HuH-7.5 (cell line): ENCODE data around the gene OSBPL9.
A peak's percentile ranks its signal among the peaks of the same experiment; 100 is the strongest.

Experiments used
- DNase-seq: peaks from one replicate; pipeline ENCODE4 v3.0.0; 2011; ENCODE audit warnings: low spot score

The OSBPL9 gene

DNA sequence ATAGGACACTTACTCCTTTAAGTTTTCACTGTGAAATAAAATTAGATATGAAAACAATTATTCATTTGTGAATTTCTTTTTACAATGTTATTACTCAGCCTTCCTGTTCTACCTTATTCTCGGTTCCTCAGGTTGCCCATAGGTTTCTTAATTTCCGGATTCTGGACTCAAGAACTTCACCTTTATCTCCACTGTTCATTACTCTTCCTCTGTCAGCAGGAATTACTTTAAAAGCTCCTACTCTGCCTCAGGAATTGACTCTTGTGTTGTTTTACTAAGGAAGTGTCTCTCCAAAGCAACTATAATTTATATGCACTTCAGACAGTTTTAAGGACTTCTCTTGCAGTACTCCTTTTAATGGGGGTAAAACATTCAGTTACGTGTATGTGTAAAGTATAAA lies 123.8 kb downstream of the OSBPL9 start:
- DNase-seq = no peak

DNA sequence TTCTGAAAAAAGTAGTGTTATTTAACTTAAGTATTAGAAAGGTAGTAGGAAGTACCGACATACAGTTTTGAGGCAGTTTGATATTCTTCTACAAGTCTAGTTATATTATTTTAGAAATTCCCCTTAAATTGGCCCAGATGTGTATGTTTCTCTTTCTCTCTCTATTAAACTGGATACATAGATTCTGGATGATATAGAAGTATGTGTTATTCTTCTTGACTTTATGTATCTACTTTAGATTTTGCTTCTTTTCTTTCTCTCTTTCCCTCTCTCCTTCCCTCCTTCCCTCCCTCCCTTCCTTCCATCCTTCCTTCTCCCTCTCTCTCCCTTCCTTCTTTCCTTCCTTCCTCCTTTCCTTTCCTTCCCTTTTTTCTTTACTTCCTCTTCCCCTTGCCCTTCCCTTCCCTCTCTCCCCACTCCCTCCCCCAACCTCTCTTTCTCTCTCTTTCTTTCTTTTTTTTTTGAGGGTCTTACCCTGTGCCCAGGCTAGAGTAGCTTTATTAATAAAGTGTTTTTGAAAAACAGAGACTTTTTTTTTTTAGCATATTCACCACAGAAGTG lies 124.3 kb downstream of the OSBPL9 start:
- DNase-seq = no peak

DNA sequence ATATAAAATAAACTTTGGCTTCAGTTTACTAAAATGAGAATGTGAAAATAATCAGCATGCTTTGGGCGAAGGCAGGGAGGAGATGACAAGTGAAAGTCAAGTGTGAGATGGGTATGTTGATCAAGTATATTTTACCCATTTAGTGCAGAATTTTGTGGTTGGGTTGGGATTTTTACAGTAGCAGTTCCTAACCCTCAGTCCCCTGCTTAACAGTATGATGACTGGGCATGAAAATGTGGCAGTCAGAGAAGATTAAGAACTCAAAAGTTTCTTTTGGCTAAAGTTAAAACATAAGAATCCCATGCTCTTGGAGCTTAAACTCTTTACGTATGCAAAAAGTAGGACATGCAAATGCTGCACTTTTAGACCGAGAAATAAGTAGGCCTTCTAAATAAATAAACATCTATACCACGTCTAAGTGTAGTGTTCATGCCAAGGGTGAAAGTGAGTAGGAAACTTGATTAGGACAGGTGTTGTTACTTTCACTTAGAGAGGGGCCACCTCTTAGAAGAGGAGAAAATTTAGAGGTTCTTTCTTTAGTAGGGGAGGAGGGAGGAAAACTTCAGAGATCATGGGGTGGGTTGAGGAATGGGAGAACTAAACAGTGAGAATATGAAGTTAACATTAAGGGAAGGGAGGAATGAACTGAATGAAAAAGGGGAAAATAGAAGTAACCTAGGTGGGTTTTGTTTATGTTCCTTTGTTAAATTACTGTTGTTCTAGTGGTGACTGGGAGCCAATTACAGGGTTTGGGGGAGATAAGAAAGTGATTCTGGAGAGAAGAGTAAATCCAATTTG lies 127.8 kb downstream of the OSBPL9 start:
- DNase-seq = no peak

DNA sequence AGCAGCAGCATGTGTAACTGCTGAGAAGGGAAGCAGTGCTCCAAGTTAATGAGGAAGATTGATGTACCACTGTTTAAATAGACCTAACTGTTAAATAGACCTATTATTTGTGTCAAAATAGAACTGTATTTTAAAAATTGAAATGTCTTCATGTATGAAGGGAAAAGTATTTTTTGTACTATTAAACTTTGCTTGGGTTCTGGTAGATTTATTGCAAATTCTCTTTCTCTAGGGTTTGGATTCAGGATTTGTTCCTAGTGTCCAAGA lies 128.3 kb downstream of the OSBPL9 start:
- DNase-seq = no peak

DNA sequence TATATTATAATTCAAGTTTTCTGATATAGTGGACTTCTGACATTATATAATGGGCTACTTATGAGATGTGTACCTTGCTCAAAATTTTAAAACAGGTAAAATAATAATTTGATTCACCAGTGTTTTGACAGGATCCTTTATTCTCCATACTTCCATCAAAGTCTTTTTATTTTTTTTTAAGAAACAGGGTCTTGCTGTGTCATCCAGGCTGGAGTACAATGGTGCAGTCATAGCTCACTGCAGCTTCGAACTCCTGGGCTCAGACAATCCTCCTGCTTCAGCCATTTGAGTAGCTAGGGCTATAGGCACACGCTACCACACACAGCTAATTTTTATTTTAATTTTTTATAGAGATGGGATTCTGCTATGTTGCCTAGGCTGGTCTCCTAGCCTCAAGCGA lies 132.3 kb downstream of the OSBPL9 start:
- DNase-seq = no peak

DNA sequence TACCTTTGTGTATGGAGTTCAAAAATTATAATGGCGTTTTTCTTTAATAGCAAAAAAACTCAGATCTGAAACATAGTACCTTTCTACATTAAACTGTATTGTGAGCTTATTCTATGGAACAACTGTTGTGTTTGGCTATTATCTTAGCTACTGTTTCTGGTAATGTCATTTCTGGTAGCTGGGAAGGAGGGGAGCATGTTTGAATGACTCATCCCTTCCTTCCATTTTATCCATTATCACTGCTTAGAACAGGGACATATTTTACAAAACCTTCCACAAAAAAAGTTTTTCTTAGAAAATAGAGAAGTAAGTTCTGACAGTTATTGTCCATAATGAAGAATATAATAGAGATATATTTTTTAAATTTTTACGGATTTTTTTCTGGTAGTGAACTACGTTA lies 133.3 kb downstream of the OSBPL9 start:
- DNase-seq = no peak

DNA sequence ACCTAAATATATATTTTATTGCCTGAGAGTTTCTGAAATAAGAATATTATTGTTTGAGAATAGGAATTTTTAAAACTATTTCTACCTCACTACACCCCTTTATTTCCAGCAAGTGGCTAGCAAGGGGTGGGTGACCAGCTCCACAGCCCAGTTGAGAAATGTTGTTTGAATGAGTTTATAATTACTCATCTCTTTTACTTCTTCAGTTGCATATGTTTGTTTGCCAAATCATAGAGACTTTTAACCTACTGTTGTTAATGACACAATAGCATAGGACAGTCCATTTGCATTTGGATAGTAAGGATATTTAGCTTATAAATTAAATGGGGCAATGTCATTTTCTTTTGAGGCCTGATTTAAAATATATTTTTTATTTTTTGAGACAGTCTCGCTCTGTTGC lies 133.8 kb downstream of the OSBPL9 start:
- no peak for DNase-seq

DNA sequence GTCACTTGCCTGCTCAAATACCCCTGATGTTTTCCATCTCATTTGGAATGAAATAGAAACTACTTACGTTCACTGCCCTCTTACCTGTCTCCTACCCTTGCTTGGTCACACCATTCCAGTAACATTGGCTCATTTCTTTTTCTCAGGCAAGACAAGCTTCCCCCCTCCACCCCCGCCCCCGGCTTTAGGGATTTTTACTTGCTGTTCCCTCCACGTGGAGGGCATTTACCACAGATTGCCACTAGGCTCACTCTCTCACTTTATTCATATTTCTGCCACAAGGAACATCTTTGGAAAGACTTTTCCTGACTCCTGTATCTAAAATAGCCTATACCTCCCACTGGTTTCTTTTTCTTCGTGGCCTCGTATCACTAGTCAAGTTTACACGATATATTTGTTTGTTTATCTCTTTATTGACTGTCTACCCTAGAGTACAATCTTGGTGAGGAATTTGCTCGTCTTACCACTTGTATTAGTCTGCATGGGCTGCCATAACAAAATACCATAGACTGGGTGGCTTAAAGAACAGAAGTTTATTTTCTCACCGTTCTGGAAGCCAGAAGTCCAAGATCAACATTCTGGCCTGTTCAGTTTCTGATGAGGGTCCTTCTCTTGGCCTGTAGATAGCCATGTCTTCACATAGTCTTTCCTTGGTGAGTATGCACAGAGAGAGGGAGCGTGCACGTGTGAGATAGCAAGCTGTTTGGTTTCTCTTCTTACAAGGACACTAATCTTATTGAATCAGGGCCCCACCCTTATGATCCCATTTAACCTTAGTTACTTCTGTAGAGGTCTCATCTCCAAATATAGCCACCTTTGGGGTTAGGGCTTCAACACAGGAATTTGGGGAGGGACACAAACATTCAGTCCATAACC lies 135.4 kb downstream of the OSBPL9 start:
- no peak for DNase-seq

DNA sequence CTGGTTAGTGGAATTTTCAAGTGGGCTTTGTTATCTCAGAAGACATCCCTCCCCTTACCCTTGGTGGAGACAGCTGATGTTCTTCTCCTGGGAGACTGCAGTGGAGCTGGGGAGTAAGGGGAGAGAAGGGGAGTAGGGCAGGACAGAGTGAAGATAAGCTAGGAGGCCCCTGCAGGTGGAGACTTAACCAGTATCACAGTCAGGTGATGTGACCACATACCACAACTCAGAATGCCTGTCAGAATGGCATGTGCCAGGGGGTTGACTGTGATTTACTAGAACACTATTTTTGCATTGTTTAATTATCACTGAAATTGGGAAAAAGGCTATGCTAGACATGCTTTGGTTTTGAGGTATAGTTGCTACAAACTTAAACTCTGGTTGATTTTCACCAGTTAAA lies 137.1 kb downstream of the OSBPL9 start:
- DNase-seq = no peak

DNA sequence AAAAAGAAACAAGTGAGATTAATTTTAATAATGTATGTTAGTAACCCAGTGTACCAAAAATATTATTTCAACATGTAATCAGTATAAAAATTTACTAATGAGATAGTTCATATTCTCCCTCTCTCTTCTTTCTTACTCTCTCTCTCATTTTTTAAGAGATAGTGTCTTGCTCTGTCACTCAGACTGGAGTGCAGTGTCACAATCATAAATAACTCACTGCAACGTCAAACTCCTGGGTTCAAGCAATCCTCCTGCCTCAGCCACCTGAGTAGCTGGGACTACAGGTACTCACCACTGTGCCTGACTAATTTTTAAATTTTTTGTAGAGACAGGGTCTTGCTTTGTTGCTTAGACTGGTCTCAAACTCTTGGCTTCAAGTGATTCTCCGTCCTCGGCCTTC lies 137.8 kb downstream of the OSBPL9 start:
- no peak for DNase-seq

DNA sequence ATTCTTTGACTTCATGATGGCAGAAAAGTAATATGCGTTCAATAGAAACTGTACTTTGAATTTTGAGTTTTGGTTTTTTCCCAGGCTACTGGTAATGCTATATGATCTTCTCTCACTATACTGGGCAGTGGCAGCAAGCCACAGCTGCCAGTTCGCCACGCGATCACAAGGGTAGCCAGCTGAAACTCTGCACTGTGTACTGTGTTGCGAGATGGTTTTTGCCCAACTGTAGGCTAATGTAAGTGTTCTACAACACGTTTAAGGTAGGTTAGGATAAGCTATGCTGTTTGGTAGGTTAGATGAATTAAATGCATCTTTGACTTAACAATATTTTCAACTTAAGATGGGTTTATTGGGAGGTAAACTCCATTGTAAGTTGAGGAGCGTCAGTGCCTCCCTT lies 138.5 kb downstream of the OSBPL9 start:
- no peak for DNase-seq

DNA sequence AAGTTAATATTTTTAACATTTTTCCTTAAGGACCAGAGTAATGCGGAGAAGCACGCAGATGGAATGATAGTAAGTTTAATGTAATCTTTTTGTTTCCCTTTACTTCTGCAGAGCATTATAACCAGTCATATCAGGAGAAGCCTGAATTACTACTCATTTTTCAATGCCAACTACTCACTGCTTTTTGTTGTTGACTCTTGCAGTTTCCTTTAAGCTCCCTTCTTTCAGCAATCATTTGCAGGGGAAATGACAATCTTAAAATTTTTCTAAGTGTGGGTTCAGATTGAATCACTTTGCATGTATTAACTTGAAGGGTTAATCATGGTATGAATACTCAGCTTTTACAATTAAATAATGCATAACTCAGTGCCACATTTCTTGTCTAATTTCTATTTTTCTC lies 139.4 kb downstream of the OSBPL9 start:
- DNase-seq = no peak

DNA sequence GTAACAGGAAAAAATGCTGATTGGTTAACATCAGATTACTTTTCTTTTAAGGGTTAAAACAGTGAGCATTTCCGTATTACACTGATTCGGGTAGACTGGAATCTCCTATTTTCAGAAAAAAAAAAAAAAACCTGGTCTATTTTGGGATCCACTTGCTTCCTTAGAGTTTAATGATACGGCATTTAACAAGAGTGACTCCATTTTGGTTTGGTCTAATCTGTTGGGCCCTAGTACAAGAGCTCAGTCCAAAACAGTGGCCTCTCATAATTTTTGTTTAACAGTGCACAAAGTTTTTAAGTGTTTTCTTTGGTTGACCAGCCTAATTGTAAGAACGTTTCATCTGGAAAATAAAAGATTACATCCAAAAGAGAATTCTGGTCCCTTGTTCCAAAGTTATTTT lies 141.4 kb downstream of the OSBPL9 start:
- DNase-seq = no peak

DNA sequence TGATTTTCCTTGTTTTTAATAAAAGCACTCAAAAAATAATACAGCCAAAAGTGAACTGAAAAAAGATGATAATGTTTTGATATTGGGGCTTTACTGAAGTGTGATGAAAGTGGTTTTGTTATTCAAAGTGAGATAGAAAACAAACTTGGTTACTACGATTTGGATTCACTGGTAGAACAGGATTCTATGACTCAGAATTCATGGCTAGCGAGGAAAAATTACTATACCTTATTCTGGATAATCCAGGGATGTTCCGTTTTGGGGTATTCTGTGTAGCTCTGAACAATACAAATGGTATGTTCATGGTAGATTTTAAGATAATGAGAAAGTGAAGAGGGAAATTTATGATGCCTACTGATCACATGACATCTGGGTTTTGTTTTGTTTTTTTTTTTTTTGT lies 144.0 kb downstream of the OSBPL9 start:
- DNase-seq = no peak

DNA sequence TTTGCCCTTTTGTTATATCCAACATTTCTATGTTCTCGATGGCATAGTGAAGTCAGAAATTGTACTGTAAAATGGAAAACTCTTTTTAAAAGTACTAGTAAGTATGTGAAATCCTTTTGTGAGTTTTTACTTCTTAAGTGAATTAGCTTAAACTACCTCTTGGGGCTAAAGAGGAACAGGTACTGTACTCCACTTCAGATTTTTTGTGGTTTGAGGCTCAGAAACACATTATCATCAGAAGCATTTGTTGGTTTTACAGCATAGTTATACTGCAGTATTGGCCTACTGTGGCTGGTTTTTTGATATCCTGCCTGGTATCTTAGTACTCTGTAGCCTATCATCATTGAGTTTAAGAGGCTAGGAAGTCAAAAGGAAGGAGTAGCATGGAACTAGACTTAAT lies 144.5 kb downstream of the OSBPL9 start:
- DNase-seq = no peak

DNA sequence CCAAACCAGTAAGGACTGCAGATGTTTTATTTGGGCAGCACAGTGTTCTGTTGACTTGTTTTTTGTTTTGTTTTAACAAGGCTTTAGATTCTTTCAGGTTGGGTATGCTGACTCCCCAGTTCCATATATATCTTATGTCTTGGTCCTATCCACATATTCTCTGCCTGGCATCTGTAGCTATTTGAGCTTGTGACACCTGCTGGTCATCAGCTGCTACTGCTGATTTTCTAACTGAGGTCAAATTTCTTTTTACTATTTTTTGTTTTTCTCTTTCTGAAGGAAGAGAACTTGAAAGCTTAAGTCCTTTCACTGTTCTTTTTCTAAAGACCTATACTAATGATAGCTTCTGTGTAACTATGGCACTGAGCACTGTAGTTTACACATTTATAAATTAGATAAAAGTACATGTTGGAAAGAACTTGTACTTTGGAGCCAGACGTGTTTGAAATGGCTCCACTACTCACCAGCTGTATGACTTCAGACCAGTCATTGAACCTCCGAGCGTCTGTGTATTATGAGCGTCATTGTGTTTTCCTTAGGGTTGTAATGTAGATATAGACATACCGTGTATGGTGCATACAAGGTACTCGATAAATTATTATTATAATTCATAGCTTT lies 152.2 kb downstream of the OSBPL9 start:
- DNase-seq = peak; percentile 35

DNA sequence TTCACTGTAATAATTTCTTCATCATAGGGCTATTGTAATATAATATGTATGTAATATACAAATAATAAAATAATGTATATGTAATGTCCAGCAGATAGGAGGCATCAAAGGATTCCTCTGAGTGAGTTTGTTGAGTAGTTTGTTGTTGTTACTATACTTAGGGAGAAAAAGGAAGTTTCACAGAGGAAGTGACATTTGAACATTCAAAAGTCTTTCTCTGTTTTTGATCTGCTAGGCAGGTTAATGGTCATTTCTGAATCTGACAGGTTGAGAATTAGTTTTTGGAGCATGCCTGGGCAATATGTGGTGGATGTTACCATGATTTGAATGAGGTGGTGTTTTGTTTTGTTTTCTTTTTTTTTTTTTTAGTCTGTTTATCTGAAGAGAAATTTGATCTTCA lies 159.5 kb downstream of the OSBPL9 start:
- DNase-seq = no peak

DNA sequence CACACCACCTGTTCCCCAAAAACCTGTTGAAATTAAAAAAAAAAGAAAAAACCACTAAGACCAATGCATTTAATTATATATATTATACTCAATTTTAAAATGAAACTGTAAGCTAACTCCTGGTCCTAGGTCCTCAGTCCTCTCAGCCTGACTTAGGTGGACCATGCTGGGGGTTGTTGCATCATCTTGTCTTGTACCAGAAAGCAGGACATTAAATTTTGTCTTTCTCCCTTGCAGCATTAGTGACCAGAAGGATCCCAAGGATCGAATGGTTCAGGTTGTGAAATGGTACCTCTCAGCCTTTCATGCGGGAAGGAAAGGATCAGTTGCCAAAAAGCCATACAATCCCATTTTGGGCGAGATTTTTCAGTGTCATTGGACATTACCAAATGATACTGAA lies 164.0 kb downstream of the OSBPL9 start:
- DNase-seq = no peak

DNA sequence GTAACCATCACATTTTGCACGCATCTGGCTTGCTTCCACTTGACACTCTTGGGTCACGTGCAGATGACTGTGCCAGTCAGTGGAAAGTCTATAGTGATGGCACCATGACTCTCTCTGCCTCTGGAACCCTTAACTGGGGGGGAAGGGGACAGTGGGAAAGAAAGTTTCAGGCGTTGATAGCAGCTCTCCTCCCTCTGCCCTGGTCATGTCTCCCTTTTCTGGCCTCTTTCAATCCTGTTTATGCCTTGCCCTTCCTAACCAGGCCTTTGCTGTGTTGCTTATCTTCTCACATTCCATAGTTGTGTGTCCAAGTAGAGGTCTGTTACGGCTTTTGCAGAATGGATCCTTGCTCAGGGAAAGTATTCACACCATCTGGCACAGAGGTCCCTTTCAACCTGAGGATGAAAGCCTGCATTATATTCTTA lies 168.1 kb downstream of the OSBPL9 start:
- no peak for DNase-seq

DNA sequence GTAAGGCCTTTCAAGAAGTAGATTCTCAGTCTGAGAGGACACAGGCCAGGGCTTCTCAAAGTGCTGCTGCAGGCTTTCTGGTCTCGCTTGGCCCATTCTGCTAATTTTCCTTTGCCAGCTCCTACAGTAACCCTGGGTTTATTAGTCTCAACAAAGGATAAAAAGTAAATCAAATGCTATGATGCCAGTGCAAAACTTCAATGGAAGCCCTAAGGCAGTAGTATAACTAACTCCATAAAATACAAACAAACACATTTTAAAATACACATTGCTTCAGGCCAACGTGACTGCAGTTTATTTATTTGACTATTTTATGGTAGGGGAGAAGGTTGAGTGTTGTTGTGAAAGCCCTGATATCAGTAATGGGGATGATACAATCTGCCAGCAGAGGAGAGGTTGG lies 172.0 kb downstream of the OSBPL9 start:
- no peak for DNase-seq

DNA sequence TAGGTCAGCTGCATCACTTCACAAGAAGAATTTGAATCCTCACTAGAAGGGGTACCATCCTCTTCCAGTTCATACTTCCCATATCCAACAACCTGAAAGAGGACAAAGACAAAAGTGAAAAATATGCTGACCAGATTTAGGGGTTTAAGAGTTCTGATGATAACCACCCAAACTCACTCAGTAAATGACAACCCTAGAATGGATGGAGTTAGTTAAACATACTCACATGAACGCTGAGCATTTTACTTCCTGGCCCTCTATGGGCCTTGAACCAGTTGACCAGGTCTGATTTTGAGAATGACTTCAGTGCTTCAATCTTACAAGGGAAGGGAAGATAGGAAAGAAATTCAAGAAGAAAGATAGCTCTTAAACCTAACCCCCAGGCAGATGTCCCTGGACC lies 172.4 kb downstream of the OSBPL9 start:
- DNase-seq = no peak

DNA sequence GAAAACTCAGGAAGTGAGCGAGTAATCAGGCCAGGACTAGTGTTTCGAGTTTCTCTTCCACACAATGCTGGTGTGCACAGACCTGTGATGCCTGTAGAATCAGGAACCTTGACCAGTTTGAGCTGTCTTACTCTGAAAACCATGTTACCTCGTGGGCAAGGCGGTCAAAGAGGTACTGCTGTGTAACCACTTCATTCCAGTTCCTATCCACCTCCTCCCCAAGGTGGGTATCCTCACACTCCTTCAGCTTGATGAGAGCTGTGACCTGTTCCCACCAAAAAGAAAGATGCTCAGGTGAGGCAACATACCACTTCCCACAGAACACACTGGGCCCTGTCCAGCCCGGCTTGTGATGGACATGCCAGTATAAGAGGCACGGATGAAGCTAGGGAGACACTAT lies 173.5 kb downstream of the OSBPL9 start:
- no peak for DNase-seq

DNA sequence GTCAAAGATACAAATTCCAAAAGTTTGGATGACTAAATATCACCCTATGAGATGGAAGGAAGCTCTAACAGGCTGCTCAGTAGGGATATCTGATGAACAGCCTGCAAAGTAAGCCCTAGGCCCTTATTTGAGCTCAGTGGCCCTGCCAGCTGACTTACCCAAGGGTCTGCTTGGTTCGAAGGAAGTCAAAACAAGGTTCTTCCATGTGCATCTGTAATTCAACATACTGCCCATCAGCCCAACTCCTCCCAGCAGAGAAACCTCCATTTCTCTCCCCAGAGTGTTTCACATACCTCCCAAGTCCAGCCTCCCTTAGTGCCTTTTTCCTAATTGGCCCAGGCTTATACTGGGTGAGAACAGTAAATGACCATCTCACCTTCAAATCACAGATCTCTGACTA lies 175.0 kb downstream of the OSBPL9 start:
- DNase-seq = no peak
